D341Med (cell line): ENCODE results near the gene MMP12.
A peak's percentile ranks its signal among the peaks of the same experiment; 100 is the strongest.
"Not testable (repeated sequence)": the region's sequence is repeated elsewhere in the genome, so short reads cannot be mapped to it uniquely, and the experiment has no call there.

ENCODE experiments used
- DNase-seq: peaks from one replicate; pipeline ENCODE4 v3.0.0; 2012; ENCODE audit warnings: low spot score

MMP12 gene

DNA sequence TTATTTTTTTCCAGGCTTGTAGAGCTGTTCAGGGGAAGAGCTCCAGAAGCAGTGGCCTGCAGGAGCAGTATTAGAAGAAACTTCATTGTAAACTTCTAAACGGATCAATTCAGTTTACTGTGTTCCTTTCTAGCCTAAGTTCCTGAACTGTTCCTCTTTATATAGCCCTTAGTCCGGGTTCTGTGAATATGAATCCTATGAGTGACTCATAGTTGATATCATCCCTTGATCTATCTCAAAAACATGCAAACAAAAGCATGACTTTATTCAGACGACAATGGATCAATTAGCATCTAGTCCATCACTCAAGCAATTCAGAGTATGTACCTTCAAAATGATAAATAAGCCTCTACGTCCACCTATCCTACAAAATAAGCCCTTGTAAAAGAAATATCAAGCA lies at the start of gene MMP12:
Gene MMP12 (minus strand): TSS at position 131 of the 400 bp plus-strand sequence. CDS start 45 bp downstream, at position 86.
- no peak for DNase-seq

DNA sequence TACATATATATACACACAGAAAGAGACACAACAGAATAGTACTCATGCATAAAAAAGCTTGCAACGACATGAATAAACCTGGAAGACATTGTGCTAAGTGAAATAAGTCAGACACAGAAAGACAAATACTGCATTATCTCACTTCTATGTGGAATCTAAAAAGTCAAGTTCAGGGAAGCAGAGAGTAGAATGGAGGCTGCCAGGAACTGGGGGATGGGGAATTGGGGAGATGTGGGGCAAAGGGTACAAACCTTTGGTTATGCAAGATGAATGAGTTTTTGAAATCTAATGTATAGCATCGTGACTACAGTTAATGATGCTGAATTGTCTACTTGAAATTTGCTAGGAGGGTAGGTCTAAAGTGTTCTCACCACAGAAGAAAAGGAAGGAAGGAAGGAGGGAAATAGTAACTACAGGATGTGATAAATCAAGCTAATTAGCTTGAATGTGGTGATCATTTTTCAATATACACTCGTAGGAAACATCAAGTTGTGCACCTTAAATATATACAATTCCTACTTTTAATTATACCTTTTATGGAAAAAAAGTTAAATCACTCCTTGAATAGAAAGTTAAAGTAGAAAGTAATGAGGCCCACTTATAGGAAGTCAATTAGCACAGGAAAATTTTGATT lies 46.9 kb upstream of the MMP12 start:
- no peak for DNase-seq

DNA sequence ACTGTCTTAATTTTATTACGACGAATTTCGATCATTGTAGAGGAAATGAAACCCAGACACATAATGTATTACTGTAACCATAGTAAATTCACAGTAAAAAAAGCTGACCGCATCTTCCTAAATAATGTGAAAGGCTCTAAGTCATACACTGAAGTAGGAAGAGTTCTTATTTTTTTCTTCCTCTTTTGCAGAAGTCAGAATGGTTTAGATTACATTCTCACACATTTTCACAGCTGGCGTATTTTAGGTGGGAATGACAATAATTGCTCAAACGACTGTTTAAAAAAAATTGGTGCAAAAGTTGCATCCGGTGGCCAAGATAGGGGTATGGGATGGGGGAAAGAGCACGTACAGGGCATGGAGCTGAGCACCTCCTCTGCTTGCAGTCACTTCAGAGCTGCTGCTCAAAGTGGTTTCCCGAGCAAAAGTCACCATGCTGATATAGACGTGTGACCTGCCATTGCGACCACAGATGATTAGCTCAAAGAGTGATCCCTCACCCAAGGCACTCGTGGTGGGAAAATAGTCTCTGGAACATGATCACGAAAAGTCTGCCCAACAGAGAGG lies 45.4 kb upstream of the MMP12 start:
- DNase-seq, result no peak

GRCh38 chr11:102915044-102915375 lies 40.2 kb upstream of the MMP12 start:
- no peak for DNase-seq

DNA sequence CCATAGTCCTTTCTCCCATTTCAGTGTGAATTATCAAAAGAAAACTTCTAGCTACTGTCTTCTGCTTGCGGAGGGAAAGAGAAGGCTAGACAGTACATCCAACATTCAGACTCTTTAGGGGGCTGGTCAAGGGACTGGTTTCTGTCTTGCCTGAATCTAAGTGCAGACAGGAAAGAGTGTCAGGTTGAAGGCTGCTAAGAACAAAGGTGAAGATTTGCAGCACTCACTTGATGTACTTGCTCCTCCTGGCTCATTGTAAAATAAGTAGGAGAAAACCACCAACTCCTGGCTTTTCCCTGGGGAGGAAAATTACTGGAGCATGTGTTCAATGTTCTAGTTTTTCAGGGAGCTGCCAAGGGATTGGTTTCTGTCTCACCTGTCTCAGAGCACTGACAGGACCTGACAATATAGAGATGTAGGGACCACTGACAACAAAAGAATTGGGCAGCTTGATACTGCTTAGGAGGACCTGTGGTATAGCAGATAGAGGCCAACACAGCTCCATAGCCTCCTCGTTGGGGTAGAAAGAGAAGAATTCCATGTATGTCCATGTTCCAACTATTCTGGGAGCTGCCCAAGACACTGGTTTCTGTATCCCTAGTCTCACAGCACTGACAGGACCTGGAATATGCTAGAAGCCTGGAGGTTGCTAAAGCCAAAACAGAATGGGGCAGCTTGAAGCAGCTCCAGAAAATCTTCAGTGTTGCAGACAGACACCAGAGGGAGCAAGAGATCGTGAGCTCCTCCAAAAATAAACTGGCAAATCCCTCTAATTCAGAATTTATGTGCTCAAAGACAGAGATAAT lies 39.7 kb upstream of the MMP12 start:
- DNase-seq, result peak; percentile 51

GRCh38 chr11:102912482-102912830 lies 37.7 kb upstream of the MMP12 start:
- no peak for DNase-seq

DNA sequence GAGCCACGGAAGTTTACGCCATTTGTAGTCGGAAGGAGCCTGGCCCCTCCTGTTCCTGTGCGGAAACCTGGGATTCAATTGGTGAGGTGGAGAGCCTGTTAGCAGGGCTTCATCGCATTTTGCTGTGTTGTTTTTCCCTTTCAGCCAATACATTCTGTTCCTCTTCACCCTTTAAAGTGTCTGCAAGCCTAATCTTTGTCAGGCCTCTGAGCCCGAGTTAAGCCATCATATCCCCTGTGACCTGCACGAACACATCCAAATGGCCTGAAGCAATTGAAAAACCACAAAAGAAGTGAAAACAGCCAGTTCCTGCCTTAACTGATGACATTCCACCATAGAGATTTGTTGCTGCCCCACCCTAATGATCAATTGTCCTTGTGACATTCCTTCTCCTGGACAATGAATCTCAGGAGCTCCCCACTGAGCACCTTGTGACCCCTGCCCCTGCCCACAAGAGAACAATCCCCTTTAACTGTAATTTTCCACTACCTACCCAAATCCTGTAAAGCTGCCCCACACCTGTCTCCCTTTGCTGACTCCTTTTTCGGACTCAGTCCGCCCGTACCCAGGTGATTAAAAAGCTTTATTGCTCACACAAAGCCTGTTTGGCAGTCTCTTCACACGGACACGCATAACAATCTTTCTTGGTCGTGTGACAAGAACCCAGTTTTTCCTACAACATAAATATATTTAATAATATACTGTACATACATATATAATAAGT lies 37.1 kb upstream of the MMP12 start:
- no peak for DNase-seq

DNA sequence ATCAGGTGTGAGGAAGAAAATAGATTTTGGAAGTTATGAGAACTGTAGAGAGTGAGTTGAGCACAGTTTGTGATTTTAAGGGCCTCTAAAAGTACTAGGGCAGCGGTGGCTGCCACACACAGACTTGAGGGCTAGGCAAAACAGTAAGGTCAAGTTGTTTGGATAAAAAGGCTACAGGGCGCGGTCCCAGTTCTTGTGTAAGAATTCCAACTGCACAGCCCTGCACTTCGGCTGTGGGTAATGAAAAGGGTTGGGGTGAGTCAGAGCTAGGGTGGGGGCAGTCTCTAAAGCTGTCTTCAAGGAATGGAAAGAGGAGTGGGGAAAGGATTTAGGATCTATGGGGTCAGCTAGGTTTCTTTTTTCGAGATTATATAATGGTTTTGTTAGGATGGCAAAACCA lies 31.1 kb upstream of the MMP12 start:
- not testable (repeated sequence) for DNase-seq

- not testable (repeated sequence) for DNase-seq
Observed at GRCh38 chr11:102903895-102904294, 29.1 kb upstream of the MMP12 start.

- no peak for DNase-seq
Observed at GRCh38 chr11:102900346-102900745, 25.6 kb upstream of the MMP12 start.

DNA sequence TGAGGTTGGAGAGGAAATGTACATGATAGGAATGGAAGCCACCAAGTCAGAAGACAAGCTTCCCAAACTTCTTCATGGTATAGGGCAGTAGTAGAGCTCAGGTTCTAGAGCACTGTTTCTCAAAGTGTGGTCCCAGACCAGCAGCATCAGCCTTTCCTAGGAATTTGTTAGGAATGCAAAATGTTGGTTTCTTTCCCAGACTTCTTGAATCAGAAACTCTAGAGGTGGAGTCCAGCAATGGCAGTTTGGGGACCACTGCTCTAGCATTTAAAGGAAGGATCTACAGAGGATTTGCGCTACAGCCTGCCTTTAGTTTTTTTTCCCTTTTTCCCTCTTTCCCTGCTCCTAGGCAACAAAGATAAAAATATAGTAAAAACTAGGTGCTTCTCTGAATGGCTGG lies 17.0 kb upstream of the MMP12 start:
- no peak for DNase-seq

DNA sequence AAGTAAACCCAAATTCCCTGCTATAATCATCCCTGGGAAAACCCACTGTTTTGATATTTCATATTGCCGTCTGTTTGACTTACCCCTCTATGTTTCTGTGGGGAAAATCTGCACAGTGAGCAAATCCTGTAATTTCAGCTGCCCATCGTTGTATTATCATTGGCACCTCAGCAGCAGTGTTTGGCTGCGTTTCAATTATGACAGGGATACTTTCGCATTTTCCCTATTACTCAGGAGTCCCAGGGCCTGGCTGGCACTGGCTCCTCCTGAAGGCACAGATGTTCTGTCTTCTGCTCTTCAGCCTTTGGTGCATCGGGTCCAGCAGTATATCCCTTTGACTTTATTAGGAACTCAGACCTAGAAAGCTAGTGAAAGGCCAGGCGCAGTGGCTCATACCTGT lies 12.2 kb upstream of the MMP12 start:
- no peak for DNase-seq

DNA sequence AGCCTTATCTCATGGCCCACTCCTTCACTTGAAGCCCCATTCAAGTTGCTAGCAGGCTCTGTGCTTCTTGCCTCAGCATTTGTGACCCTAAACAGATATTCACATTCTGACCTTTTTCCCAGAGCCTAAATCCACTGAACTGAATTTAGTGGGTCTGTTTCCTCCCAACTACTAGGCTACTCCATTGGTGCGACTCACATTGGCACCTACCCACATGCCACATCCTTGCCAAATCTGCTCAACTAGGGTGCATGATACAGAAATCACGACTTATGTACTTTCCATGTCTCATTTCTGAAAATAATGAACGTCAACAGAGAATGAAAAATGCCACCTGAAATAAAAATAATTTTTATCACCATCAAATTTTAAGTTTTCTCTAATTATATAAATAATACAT lies 8.4 kb upstream of the MMP12 start:
- DNase-seq, result no peak

GRCh38 chr11:102882389-102883024 lies 7.7 kb upstream of the MMP12 start:
- no peak for DNase-seq

DNA sequence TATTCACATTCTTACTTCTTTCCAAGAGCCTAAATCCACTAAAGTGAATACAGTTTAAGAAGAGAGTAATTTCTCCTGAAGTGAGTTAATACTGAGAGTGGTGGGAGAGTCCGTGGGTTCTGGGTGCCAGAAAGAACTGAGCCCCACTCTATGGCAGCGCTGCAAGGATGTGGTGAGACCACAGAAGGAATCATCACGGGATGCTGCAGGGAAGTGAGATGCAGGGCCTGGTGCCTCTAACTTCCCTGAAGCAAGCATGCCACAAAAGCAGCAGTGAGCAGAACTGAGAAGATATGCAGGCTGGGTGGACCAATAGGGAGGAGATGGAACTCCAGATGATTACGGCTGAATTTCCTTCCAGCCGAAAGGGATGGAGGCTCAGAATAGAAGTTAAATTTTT lies 5.0 kb upstream of the MMP12 start:
- no peak for DNase-seq

GRCh38 chr11:102878595-102878994 lies 3.8 kb upstream of the MMP12 start:
- DNase-seq, result no peak

- DNase-seq, result not testable (repeated sequence)
Observed at GRCh38 chr11:102869354-102869964, 5.3 kb downstream of the MMP12 start.

- no peak for DNase-seq
Observed at GRCh38 chr11:102868339-102868738, 6.4 kb downstream of the MMP12 start.

DNA sequence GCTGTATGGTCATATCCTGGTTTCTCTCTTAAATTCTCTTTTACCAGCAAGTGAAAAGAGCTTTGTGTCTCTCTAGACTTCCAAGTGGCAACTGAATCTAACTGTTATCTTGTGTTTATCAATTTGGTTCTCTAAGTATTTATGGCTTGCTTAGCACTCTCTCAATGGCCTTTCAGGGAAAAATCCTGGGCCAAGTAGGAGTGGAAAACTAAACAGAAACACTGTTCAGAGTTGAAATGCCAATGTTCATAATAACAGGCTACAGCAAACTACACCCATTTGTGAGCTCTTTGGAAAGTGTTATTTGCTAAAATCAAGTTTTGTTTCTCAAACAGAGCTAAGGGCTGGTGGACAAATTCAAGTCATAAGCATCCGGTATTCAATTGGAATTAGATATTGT lies 10.1 kb downstream of the MMP12 start:
- DNase-seq, result no peak

- DNase-seq, result no peak
Observed at GRCh38 chr11:102853956-102854355, 20.8 kb downstream of the MMP12 start.

- no peak for DNase-seq
Observed at GRCh38 chr11:102853055-102853454, 21.7 kb downstream of the MMP12 start.
